ENCODE measurements around the gene MRPS10. TPM values are rescaled to one million over a fixed set of nuclear protein-coding genes. Genes with fewer than 3 reads are reported as not detected.

The MRPS10 gene
- total RNA-seq, 6 experiments from 2014 or later: 17.7 to 35.3 (median 20.1) TPM

DNA sequence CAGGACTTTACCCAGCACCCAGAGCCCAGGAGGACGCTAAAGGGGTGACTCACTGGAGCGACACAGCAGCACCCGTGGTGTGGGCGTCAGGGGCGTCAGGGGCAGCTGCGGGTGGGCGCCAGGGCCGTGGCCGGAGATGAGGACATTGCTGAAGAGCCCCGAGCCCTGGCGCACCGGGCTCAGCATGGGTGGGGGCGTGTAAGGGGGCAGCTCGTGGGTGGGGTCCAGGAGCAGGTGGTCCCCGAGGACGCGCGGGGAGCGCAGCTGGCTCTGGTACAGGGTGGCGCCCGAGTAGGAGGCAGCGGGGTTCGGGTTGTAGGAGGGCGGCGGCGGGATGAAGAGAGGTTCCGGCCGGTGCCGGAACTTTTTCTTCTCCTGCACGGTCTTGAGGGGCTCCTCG lies 41.6 kb upstream of the MRPS10 start:
- no peak for ATAC-seq
- no peak for DNase-seq
- H3K27ac ChIP-seq: no peak overlapping the region
- H3K27me3 ChIP-seq: no peaks in the 10 kb centered on the region
- H3K9me3 ChIP-seq: no peaks in the 10 kb centered on the region
- H3K4me3 ChIP-seq: no peak overlapping the region
- 87% methylated on average over 16 of the region's 31 CpGs for WGBS (ENCODE audit: insufficient coverage, low coverage, low lambda C conversion rate, missing lambda C conversion rate)
- peaks cover 0 to 5% (median 0%) of the 10 kb centered on the region in 4 donors for H3K4me1 ChIP-seq
- H3K36me3 ChIP-seq: no peaks in the 10 kb centered on the region
- no peak for TF ChIP-seq POLR2A (IDR thresholded peaks at IDR 0.05)
- TF ChIP-seq, protein P1, sequence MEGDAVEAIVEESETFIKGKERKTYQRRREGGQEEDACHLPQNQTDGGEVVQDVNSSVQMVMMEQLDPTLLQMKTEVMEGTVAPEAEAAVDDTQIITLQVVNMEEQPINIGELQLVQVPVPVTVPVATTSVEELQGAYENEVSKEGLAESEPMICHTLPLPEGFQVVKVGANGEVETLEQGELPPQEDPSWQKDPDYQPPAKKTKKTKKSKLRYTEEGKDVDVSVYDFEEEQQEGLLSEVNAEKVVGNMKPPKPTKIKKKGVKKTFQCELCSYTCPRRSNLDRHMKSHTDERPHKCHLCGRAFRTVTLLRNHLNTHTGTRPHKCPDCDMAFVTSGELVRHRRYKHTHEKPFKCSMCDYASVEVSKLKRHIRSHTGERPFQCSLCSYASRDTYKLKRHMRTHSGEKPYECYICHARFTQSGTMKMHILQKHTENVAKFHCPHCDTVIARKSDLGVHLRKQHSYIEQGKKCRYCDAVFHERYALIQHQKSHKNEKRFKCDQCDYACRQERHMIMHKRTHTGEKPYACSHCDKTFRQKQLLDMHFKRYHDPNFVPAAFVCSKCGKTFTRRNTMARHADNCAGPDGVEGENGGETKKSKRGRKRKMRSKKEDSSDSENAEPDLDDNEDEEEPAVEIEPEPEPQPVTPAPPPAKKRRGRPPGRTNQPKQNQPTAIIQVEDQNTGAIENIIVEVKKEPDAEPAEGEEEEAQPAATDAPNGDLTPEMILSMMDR (IDR thresholded peaks at IDR 0.05): no peak
- intact Hi-C loops (cut with DNase I): no loop called here

DNA sequence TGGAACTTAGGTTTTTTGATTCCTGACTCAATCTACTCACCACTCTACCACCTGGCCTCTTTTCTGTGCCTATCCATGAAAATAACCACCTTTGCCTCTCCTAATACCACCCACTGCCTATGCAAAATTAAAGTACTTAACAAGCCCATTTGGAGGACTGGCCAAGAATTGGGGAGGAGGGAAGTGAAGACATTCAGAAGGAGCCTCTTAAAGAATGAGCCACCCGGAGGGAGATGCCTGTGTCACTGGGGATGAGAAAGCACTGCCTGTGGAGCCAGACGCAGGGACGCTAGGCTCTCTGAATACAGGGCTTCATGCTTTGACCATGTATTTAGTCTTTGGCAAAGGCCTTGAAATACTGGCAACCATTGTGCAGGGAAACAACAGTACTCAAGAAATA lies 40.0 kb upstream of the MRPS10 start:
- H3K36me3 ChIP-seq: no peaks in the 10 kb centered on the region
- ATAC-seq: no peak

DNA sequence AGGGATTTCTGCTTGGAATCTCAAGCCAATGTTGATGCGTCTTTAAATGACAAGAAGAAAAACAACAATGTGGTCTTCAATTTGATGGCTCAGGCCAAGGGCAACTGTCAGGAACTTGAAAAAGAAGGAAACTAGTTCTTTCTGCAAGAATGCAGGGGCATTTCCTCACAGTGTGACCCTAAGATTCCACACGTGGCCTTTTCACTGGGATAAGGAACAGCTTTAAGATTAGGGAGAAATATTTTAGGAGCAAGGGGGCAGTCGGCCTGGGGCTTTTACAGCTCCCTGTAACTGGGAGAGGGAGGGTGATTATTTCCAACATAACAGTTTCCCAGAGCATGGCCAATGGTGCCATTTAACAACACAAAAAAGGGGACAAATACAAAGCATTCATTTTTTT lies 39.4 kb upstream of the MRPS10 start:
- Histone ChIP-seq H3K36me3 (no peaks in the 10 kb centered on the region), H3K9me3 (no peaks in the 10 kb centered on the region), H3K27me3 (no peaks in the 10 kb centered on the region), H3K27ac (no peak overlapping the region), H3K4me1 (peaks cover 0 to 12% (median 0%) of the 10 kb centered on the region in 4 donors), H3K4me3 (no peak overlapping the region)
- peak in 1 of 4 donors; percentile 35 for ATAC-seq
- TF ChIP-seq POLR2A (IDR thresholded peaks at IDR 0.05): no peak
- TF ChIP-seq, protein P1 (IDR thresholded peaks at IDR 0.05): no peak
- DNase-seq: no peak
- intact Hi-C loops (cut with DNase I): no loop called here
- WGBS (ENCODE audit: insufficient coverage, low coverage, low lambda C conversion rate, missing lambda C conversion rate): 55% methylated on average over 3 of the region's 3 CpGs

More for the DNA sequence above, 40.0 kb upstream of the MRPS10 start:
- intact Hi-C loops (cut with DNase I): no loop called here
- DNase-seq: no peak
- H3K4me1 ChIP-seq: peaks cover 0 to 7% (median 0%) of the 10 kb centered on the region in 4 donors
- no peak overlapping the region for H3K27ac ChIP-seq
- no peak for TF ChIP-seq POLR2A (IDR thresholded peaks at IDR 0.05)
- TF ChIP-seq, protein P1 (IDR thresholded peaks at IDR 0.05): no peak
- H3K27me3 ChIP-seq: no peaks in the 10 kb centered on the region
- WGBS (ENCODE audit: insufficient coverage, low coverage, low lambda C conversion rate, missing lambda C conversion rate): 60% methylated on average over 1 of the region's 3 CpGs
- no peak overlapping the region for H3K4me3 ChIP-seq
- no peaks in the 10 kb centered on the region for H3K9me3 ChIP-seq

DNA sequence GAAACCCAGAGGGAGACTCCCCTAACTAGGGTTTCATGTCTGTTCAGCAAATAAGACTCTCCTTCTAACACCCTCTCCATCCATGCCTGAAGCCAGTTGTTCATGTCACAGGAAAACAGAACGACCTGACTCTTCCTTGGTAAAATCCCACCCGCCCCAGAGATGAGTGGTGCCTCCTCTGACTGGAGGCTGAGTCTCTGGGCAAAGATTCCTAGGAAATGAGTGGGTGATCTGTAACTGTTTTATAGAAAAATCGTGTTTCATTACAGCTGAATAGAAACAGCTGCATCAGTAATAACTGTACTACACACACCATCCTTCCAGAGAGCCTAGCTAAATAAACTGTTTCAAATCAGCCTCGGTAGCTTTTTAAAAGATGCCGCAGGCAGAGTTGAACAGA lies 37.4 kb upstream of the MRPS10 start:
- Histone ChIP-seq H3K36me3 (no peaks in the 10 kb centered on the region), H3K4me3 (no peak overlapping the region), H3K4me1 (peaks cover 0 to 21% (median 4%) of the 10 kb centered on the region in 4 donors), H3K9me3 (no peaks in the 10 kb centered on the region), H3K27me3 (no peaks in the 10 kb centered on the region), H3K27ac (no peak overlapping the region)
- ATAC-seq (no peak), DNase-seq (no peak)
- intact Hi-C loops (cut with DNase I): no loop called here
- 66% methylated on average over 3 of the region's 5 CpGs for WGBS (ENCODE audit: insufficient coverage, low coverage, low lambda C conversion rate, missing lambda C conversion rate)
- no peak for TF ChIP-seq POLR2A (IDR thresholded peaks at IDR 0.05)
- TF ChIP-seq, protein P1 (IDR thresholded peaks at IDR 0.05): no peak

DNA sequence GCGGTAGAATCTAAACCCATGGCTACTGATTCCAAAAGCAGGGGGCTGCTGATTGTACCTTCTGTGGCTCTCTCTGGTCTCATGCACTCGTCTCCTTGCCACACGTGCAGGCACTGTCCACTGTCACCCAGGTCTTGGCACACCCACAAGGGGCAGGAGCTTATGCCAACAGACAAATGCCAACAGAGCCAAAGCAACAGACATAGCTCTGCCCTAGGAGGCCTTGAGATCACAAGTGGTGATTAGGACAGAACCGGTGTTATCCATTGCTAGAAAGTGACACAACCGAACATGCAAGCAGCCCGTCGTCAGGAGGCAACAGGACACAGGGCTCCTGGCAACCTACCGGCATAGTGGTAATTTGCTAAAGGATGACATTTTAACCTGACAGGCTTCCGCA lies 36.8 kb upstream of the MRPS10 start:
- TF ChIP-seq, protein P1 (IDR thresholded peaks at IDR 0.05): no peak
- no peak for TF ChIP-seq POLR2A (IDR thresholded peaks at IDR 0.05)
- Histone ChIP-seq H3K4me3 (no peak overlapping the region), H3K4me1 (peaks cover 0 to 21% (median 4%) of the 10 kb centered on the region in 4 donors), H3K27me3 (no peaks in the 10 kb centered on the region), H3K9me3 (no peaks in the 10 kb centered on the region), H3K36me3 (no peaks in the 10 kb centered on the region), H3K27ac (no peak overlapping the region)
- DNase-seq (peak in 2 of 3 donors; percentile 76 to 77), ATAC-seq (peak; percentile 12 to 76 (median 48))
- intact Hi-C loops (cut with DNase I): no loop called here
- 63% methylated on average over 7 of the region's 9 CpGs for WGBS (ENCODE audit: insufficient coverage, low coverage, low lambda C conversion rate, missing lambda C conversion rate)
